Duodenal mucosa (tissue), 2 donors: ENCODE data around the gene ZNF678.

Source experiments
- H3K27ac ChIP-seq: one replicate; pipeline ENCODE4 v1.7.0; 2013; ENCODE audit warnings: low read depth, low read length
- H3K27me3 ChIP-seq, 2 donors: one replicate each; pipeline ENCODE4 v1.7.0; 2013; ENCODE audit warnings: low read length in 2 of 2, control low read depth in 1 of 2; ENCODE audit not compliant: insufficient read depth in 2 of 2, control insufficient read depth in 1 of 2
- H3K36me3 ChIP-seq, 2 donors: one replicate each; pipeline ENCODE4 v1.7.0; 2013; ENCODE audit warnings: low read length in 2 of 2, control low read depth in 1 of 2; ENCODE audit not compliant: insufficient read depth in 2 of 2, control insufficient read depth in 1 of 2
- H3K4me1 ChIP-seq, 2 donors: one replicate each; pipeline ENCODE4 v1.7.0; 2013; ENCODE audit warnings: low read length in 2 of 2, control low read depth in 1 of 2; ENCODE audit not compliant: insufficient read depth in 2 of 2, control insufficient read depth in 1 of 2
- H3K4me3 ChIP-seq, 2 donors: one replicate each; pipeline ENCODE4 v1.7.0; 2013; ENCODE audit warnings: low read length in 2 of 2, low read depth in 1 of 2
- H3K9ac ChIP-seq, 2 donors: one replicate each; pipeline ENCODE4 v1.7.0; 2013; ENCODE audit warnings: low read length in 2 of 2, low read depth in 1 of 2
- H3K9me3 ChIP-seq, 2 donors: one replicate each; pipeline ENCODE4 v1.7.0; 2013; ENCODE audit warnings: low read length in 2 of 2, control low read depth in 1 of 2; ENCODE audit not compliant: control insufficient read depth in 1 of 2

The ZNF678 gene

DNA sequence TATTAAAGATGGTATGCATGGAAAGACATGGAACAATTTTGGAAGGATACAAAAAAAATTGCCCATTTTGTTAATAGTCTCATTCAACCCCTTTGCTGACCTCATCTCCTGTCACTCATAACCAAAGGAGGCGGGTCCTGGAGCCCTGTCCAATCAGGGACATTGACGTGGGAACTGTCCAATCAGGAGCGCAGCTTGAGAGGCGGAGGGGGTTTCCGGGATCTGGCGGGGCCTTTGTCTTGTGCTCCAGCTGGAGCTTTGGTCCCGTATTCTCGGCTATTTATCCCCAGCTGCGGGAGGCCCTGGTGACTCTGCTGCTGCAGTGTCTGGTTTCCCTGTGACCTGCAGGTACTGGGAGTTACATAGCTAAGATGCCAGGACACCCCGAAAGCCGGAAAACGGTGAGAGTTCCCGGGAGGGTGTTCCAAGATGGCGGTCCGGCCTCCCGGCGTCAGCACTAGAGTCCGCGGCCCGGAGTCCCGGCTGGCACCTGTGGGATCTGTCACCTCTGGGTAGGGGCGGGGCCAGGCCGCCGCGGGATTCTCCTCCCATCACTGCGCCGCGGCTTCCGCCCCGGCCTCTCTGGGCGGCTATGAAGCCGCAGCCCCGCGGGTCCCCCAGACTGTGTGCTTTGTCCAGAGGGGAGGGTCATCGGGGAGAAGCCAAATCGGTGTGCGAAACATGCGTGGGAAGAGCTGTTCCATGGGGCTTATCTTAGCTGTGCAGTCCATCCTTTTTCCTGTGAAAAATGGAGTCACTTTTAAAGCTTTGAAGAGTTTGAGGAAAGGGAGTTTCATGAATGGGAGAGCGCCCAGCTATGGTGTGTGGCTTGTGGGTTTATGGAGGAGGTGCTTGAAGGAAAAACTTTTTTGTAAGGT is at the start of gene ZNF678:
Gene ZNF678 (plus strand): TSS at position 233 of the 878 bp plus-strand sequence. CDS start 87,436 bp downstream, outside the sequence.
- H3K9ac ChIP-seq: peak within 1 kb of the TSS; percentile 65 to 69
- H3K4me3 ChIP-seq: peak within 1 kb of the TSS; percentile 85 to 86
- peaks cover 0 to 3% of the 10 kb centered on the region in 2 donors for H3K4me1 ChIP-seq
- peaks cover 4 to 6% of the 10 kb centered on the region in 2 donors for H3K27me3 ChIP-seq
- H3K9me3 ChIP-seq: no peaks in the 10 kb centered on the region
- H3K27ac ChIP-seq: peak within 1 kb of the TSS; percentile 69
- H3K36me3 ChIP-seq: peaks cover 0 to 3% of the 10 kb centered on the region in 2 donors

DNA sequence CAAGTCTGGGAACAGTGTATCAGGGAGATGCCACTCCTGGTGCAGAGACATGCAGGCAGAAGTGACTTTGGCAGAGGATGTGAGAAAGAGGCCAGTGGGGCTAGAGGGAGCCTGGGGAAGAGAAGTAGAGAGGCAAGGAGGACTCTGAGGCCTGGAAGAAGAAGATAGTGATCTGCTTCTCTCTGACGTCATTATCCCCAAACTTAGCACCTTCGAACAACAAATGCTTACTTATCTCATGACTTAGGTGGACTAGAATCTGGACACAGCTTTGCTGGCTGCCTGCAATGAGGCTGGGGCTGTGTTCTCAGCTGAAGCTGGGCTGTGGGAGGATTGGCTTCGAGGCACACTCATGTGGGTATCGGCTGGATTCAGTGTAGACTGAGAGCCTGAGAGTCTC is 44.5 kb upstream of the ZNF678 start:
- H3K9ac ChIP-seq: no peak overlapping the region
- H3K27me3 ChIP-seq: no peaks in the 10 kb centered on the region
- H3K4me1 ChIP-seq: no peaks in the 10 kb centered on the region
- H3K4me3 ChIP-seq: no peak overlapping the region
- H3K9me3 ChIP-seq: no peaks in the 10 kb centered on the region
- no peak overlapping the region for H3K27ac ChIP-seq
- no peaks in the 10 kb centered on the region for H3K36me3 ChIP-seq

DNA sequence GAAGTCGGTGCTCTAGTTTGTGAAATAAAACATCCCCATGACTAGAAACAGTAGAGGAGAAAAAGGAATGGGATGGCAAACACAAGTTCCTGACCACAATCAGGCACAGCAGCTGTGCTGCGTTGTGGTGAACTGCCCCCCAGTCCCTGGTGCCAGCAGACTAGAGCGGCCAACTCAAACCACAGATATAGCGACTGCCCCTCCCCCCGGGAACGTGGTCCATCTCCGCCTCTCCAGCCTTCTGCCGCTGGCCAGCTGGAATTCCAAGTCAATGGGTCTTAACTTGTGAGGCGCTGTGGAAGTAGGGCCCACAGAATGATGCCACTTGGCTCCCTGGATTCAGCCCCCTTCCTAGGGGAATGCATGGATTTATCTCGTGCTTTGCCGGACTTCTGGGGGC is 41.6 kb upstream of the ZNF678 start:
- Histone ChIP-seq H3K4me3 (no peak overlapping the region), H3K9me3 (peaks cover 1 to 3% of the 10 kb centered on the region in 2 donors), H3K27ac (no peak overlapping the region), H3K36me3 (no peaks in the 10 kb centered on the region), H3K4me1 (no peaks in the 10 kb centered on the region), H3K9ac (no peak overlapping the region), H3K27me3 (no peaks in the 10 kb centered on the region)

DNA sequence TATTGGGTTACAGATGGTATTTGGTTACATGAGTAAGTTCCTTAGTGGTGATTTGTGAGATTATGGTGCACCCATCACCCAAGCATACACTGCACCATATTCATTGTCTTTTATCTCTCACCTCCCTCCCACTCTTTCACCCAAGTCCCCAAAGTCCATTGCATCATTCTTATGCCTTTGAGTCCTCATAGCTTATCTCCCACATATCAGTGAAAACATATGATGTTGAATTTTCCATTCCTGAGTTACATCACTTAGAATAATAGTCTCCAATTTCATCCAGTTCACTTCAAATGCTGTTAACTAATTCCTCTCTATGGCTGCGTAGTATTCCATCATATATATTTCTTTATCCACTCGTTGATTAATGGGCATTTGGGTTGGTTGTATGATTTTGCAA is 36.8 kb upstream of the ZNF678 start:
- Histone ChIP-seq H3K9me3 (peaks cover 26 to 37% of the 10 kb centered on the region in 2 donors), H3K27ac (no peak overlapping the region), H3K9ac (no peak overlapping the region)

DNA sequence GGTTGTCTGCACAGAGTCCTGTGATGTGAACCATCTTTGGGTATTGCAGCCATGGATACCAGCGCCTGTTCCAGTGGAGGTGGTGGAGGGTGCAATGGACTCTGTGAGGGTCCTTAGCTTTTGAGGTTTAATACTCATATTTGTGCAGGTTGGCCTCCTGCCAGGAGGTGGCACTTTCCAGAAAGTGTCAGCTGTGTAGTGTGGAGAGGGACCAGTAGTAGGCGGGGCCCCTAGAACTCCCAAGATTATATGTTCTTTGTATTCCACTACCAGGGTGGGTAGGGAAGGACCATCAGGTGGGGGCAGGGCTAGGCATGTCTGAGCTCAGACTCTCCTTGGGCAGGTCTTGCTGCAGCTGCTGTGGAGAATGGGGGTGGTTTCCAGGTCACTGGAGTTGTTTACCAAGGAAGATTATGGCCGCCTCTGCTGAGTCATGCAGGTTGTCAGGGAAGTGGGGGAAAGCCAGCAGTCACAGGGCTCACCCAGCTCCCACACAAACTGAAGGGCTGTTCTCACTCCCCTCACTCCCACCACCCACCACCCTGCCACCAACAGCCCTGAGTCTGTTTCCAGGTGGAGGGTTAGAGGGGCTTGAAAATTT is 31.2 kb upstream of the ZNF678 start:
- Histone ChIP-seq H3K9me3 (peaks cover 33 to 50% of the 10 kb centered on the region in 2 donors), H3K4me3 (no peak overlapping the region), H3K9ac (no peak overlapping the region), H3K27ac (no peak overlapping the region), H3K4me1 (no peaks in the 10 kb centered on the region), H3K27me3 (no peaks in the 10 kb centered on the region), H3K36me3 (no peaks in the 10 kb centered on the region)

More for the DNA sequence above, 36.8 kb upstream of the ZNF678 start:
- Histone ChIP-seq H3K36me3 (no peaks in the 10 kb centered on the region), H3K27me3 (no peaks in the 10 kb centered on the region), H3K4me1 (no peaks in the 10 kb centered on the region), H3K4me3 (no peak overlapping the region)

GRCh38 chr1:227540170-227541098 is 22.9 kb upstream of the ZNF678 start:
- Histone ChIP-seq H3K27ac (no peak overlapping the region), H3K9me3 (peaks cover 3 to 7% of the 10 kb centered on the region in 2 donors), H3K27me3 (no peaks in the 10 kb centered on the region), H3K36me3 (no peaks in the 10 kb centered on the region), H3K9ac (no peak overlapping the region), H3K4me1 (peaks cover 0 to 13% of the 10 kb centered on the region in 2 donors), H3K4me3 (no peak overlapping the region)

GRCh38 chr1:227541129-227541528 is 22.2 kb upstream of the ZNF678 start:
- H3K4me1 ChIP-seq: peaks cover 0 to 13% of the 10 kb centered on the region in 2 donors
- no peaks in the 10 kb centered on the region for H3K27me3 ChIP-seq
- peaks cover 3 to 7% of the 10 kb centered on the region in 2 donors for H3K9me3 ChIP-seq
- H3K27ac ChIP-seq: no peak overlapping the region
- no peak overlapping the region for H3K4me3 ChIP-seq
- no peak overlapping the region for H3K9ac ChIP-seq
- H3K36me3 ChIP-seq: no peaks in the 10 kb centered on the region

DNA sequence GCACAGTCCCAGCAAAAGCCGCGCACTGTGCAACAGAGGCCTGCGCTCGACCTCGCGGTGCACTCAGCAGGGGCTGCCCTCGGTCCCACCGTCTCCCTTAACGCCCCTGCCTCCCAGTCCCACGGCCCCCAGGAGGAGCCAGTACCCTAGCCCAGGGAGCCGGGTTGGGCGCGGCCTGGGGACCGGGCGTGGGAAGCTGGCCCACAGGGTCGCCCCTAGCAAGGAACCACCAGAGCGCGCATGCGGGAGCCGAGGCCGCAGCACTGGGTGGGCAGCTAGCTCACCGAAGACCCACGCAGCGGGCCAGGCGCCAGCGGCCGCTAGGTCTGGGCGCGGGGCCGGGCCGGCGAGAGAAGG is 21.6 kb upstream of the ZNF678 start:
- H3K27ac ChIP-seq: no peak overlapping the region

DNA sequence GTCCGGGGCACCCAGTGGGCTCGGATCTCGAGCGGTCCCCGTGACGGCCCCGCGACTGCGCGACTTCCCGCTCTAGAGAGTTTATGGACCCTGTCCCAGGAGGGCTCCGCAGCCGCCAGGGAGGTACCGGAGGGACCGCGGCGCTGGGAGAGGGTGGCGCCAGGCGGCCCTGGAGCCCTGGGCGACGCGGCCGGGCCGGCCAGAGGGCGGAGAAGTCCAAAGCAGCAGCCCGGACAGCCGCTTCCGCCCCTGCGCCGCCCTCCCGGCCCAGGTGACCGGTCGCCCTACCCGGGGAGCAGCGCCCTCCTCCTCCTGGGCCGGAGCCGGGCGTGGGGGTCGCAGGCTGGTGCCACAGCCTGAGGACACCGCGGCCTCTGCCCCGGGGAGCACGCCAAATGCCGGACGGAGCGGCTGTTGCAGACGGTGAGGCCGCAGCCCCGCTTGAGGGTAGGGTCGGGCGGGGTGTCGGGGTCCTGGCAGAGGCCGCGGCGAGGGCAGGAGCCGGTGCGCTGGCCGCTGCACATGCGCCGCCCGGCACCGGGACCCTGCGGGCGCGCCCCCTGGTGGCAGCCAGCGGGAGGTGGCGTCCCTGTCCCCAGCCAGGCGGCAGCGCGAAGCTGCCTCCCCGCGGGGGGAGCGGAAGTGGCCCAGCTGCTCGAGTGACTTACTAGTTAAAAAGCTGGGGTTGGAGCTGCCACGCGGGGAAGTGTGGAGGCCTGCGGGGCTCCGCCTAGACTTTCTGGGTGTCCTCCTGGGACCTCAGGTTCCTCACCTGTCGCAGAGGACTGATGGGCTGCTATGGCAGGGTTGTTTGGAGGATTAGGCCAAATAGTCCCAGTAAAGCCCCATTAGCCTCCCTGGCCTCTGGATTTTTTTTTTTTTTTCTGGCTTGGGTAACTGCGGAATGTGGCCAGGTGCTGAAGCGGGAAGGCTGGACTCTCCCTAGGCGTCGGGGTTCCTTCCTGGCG is 20.9 kb upstream of the ZNF678 start:
- peaks cover 0 to 13% of the 10 kb centered on the region in 2 donors for H3K4me1 ChIP-seq
- no peaks in the 10 kb centered on the region for H3K27me3 ChIP-seq
- H3K4me3 ChIP-seq: peak overlapping the region; percentile 61 to 76
- no peaks in the 10 kb centered on the region for H3K36me3 ChIP-seq
- no peak overlapping the region for H3K27ac ChIP-seq
- H3K9me3 ChIP-seq: no peaks in the 10 kb centered on the region
- peak overlapping the region; percentile 31 to 51 for H3K9ac ChIP-seq

More for the DNA sequence above, 21.6 kb upstream of the ZNF678 start:
- H3K9me3 ChIP-seq: peaks cover 2 to 3% of the 10 kb centered on the region in 2 donors
- peaks cover 0 to 13% of the 10 kb centered on the region in 2 donors for H3K4me1 ChIP-seq
- peak overlapping the region; percentile 61 to 76 for H3K4me3 ChIP-seq
- H3K36me3 ChIP-seq: no peaks in the 10 kb centered on the region
- H3K27me3 ChIP-seq: no peaks in the 10 kb centered on the region
- peak overlapping the region in 1 of 2 donors; percentile 43 for H3K9ac ChIP-seq
